Fibroblast of pulmonary artery (primary cell): ENCODE measurements around the gene INTS14.
"Not testable (repeated sequence)": the region's sequence is repeated elsewhere in the genome, so short reads cannot be mapped to it uniquely, and the experiment has no call there.

ENCODE experiments used
- DNase-seq: peaks from one replicate; pipeline ENCODE4 v3.0.0-alpha.2; 2010; ENCODE audit warnings: low read depth
- H3K4me3 ChIP-seq: replicated peaks from 2 replicates; pipeline ENCODE4 v1.5.1; 2011; ENCODE audit warnings: low read depth, mild to moderate bottlenecking, control low read depth, low read length, moderate library complexity
- TF ChIP-seq, protein P1 (sequence below): IDR thresholded peaks from 2 replicates; pipeline ENCODE4 v1.5.1; 2011; ENCODE audit warnings: mild to moderate bottlenecking, control low read depth, low read length, inconsistent platforms; ENCODE audit errors: missing control alignments

INTS14 gene

DNA sequence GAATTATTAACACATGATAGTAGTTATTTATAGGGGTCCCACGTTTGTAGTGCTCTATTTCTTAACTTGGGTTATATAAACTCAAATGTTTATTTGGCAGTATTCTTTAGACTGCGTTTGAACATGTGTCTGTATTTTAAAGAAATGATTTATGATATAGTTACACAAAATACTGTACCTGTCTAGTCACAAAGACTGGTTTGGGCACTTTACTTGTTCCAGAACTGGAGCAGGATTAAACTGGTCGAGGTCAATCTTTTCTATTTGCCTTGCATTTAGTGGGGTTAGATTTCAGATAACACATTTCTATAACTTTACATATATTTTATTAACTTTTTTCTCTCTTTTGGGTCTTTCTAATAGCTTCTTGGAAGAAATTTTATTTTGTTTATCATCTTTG, 41.2 kb downstream of the INTS14 start:
- TF ChIP-seq, protein P1, sequence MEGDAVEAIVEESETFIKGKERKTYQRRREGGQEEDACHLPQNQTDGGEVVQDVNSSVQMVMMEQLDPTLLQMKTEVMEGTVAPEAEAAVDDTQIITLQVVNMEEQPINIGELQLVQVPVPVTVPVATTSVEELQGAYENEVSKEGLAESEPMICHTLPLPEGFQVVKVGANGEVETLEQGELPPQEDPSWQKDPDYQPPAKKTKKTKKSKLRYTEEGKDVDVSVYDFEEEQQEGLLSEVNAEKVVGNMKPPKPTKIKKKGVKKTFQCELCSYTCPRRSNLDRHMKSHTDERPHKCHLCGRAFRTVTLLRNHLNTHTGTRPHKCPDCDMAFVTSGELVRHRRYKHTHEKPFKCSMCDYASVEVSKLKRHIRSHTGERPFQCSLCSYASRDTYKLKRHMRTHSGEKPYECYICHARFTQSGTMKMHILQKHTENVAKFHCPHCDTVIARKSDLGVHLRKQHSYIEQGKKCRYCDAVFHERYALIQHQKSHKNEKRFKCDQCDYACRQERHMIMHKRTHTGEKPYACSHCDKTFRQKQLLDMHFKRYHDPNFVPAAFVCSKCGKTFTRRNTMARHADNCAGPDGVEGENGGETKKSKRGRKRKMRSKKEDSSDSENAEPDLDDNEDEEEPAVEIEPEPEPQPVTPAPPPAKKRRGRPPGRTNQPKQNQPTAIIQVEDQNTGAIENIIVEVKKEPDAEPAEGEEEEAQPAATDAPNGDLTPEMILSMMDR = no peak
- no peak overlapping the region for H3K4me3 ChIP-seq
- no peak for DNase-seq

DNA sequence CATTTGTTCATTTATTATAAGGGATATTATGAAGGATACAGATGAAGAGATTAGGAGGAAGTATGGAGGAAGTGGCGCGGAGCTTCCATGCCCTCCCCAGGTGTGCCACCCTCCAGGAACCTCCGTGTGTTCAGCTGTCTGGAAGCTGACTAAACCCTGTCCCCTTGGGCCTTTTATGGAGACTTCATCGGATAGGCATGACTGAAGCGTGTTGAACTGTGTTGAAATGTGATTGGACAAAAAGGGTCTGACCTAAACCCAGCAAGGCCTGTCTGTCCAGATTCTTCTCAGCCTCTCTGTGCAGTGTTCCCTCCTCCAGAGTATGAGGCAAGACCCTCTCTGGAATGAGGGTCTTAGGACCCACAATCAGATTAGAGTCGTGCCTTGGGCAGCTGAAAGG, 49.0 kb downstream of the INTS14 start:
- no peak overlapping the region for H3K4me3 ChIP-seq
- no peak for DNase-seq
- TF ChIP-seq, protein P1 = no peak

- TF ChIP-seq, protein P1 = no peak
- H3K4me3 ChIP-seq = no peak overlapping the region
- no peak for DNase-seq
Observed at GRCh38 chr15:65559941-65560340, 51.0 kb downstream of the INTS14 start.

GRCh38 chr15:65558997-65559760, 51.8 kb downstream of the INTS14 start:
- H3K4me3 ChIP-seq = no peak overlapping the region
- TF ChIP-seq, protein P1 = no peak
- no peak for DNase-seq

GRCh38 chr15:65558336-65558735, 52.6 kb downstream of the INTS14 start:
- no peak overlapping the region for H3K4me3 ChIP-seq
- DNase-seq = peak; percentile 52
- TF ChIP-seq, protein P1 = no peak

- TF ChIP-seq, protein P1 = no peak
- DNase-seq = no peak
- no peak overlapping the region for H3K4me3 ChIP-seq
Observed at GRCh38 chr15:65556622-65557021, 54.3 kb downstream of the INTS14 start.

DNA sequence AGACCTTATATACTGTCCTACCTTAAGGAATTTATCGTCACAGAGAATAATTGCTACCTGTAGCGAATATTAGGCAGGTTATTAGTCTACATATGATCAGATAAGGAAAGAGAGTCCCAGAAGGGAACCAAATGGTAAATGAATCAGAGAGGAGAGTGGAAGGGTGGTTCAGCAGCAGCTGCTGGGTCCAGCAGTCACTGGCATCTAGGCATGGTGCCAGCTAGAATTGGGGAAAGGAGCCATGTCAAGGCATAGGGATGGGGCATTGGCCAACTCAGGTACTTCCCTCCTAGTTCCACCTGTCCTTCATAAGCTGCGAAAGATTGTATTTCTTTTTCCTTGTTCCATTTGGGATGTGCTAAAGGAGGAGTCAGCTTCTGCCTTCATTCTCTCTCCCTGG, 57.2 kb downstream of the INTS14 start:
- no peak for DNase-seq
- TF ChIP-seq, protein P1 = no peak
- H3K4me3 ChIP-seq = no peak overlapping the region

DNA sequence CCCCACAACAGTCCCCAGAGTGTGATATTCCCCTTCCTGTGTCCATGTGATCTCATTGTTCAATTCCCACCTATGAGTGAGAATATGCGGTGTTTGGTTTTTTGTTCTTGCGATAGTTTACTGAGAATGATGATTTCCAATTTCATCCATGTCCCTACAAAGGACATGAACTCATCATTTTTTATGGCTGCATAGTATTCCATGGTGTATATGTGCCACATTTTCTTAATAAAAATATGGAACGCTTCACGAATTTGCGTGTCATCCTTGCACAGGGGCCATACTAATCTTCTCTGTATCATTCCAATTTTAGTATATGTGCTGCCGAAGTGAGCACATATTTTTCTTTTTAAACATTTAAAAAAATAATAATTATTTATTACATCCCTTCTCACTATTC, 58.1 kb downstream of the INTS14 start:
- H3K4me3 ChIP-seq, DNase-seq: not testable (repeated sequence)
